Fibroblast of upper back skin (primary cell): ENCODE data around the gene CYP4F22.
"Not testable (repeated sequence)": the region's sequence is repeated elsewhere in the genome, so short reads cannot be mapped to it uniquely, and the experiment has no call there.

Source experiments
- DNase-seq: peaks from one replicate; pipeline ENCODE4 v3.0.0-alpha.2; 2013

CYP4F22 gene

GRCh38 chr19:15583346-15583745 lies 75.0 kb downstream of the CYP4F22 start:
- DNase-seq, result no peak

GRCh38 chr19:15584095-15584494 lies 75.8 kb downstream of the CYP4F22 start:
- DNase-seq, result no peak

GRCh38 chr19:15584541-15585115 lies 76.3 kb downstream of the CYP4F22 start:
- peak; percentile 40 for DNase-seq

- DNase-seq, result no peak
Observed at GRCh38 chr19:15587663-15588062, 79.3 kb downstream of the CYP4F22 start.

- DNase-seq, result no peak
Observed at GRCh38 chr19:15588265-15588664, 79.9 kb downstream of the CYP4F22 start.

- no peak for DNase-seq
Observed at GRCh38 chr19:15589760-15590451, 81.6 kb downstream of the CYP4F22 start.

- no peak for DNase-seq
Observed at GRCh38 chr19:15591796-15592195, 83.5 kb downstream of the CYP4F22 start.

GRCh38 chr19:15592506-15592905 lies 84.2 kb downstream of the CYP4F22 start:
- DNase-seq, result not testable (repeated sequence)

GRCh38 chr19:15593766-15594165 lies 85.4 kb downstream of the CYP4F22 start:
- not testable (repeated sequence) for DNase-seq

GRCh38 chr19:15595069-15595468 lies 86.7 kb downstream of the CYP4F22 start:
- DNase-seq, result no peak
